ENCODE data around the gene DUSP12.

Gene DUSP12

GRCh38 chr1:161770250-161770649 lies 20.7 kb downstream of the DUSP12 start:
- no peak for DNase-seq (ENCODE audit: low read depth)

- no peak for DNase-seq (ENCODE audit: low read depth)
Measured at GRCh38 chr1:161771161-161771560, 21.6 kb downstream of the DUSP12 start.

GRCh38 chr1:161771973-161772372 lies 22.4 kb downstream of the DUSP12 start:
- DNase-seq (ENCODE audit: low read depth) = no peak

GRCh38 chr1:161772397-161772796 lies 22.8 kb downstream of the DUSP12 start:
- DNase-seq (ENCODE audit: low read depth) = no peak

GRCh38 chr1:161773791-161774190 lies 24.2 kb downstream of the DUSP12 start:
- DNase-seq (ENCODE audit: low read depth) = no peak

- DNase-seq (ENCODE audit: low read depth) = no peak
Measured at GRCh38 chr1:161777261-161777660, 27.7 kb downstream of the DUSP12 start.

GRCh38 chr1:161778522-161778921 lies 28.9 kb downstream of the DUSP12 start:
- no peak for DNase-seq (ENCODE audit: low read depth)

- DNase-seq (ENCODE audit: low read depth) = no peak
Measured at GRCh38 chr1:161779393-161779792, 29.8 kb downstream of the DUSP12 start.

- no peak for DNase-seq (ENCODE audit: low read depth)
Measured at GRCh38 chr1:161781995-161782394, 32.4 kb downstream of the DUSP12 start.

GRCh38 chr1:161782886-161783285 lies 33.3 kb downstream of the DUSP12 start:
- DNase-seq (ENCODE audit: low read depth) = no peak

- no peak for DNase-seq (ENCODE audit: low read depth)
Measured at GRCh38 chr1:161784968-161785367, 35.4 kb downstream of the DUSP12 start.

- no peak for DNase-seq (ENCODE audit: low read depth)
Measured at GRCh38 chr1:161787355-161787754, 37.8 kb downstream of the DUSP12 start.

- DNase-seq (ENCODE audit: low read depth) = no peak
Measured at GRCh38 chr1:161790587-161791317, 41.2 kb downstream of the DUSP12 start.

GRCh38 chr1:161791904-161792655 lies 42.5 kb downstream of the DUSP12 start:
- DNase-seq (ENCODE audit: low read depth) = no peak

- no peak for DNase-seq (ENCODE audit: low read depth)
Measured at GRCh38 chr1:161792740-161793139, 43.2 kb downstream of the DUSP12 start.

GRCh38 chr1:161799792-161800191 lies 50.2 kb downstream of the DUSP12 start:
- no peak for DNase-seq (ENCODE audit: low read depth)

- DNase-seq (ENCODE audit: low read depth) = no peak
Measured at GRCh38 chr1:161801955-161802354, 52.4 kb downstream of the DUSP12 start.

- DNase-seq (ENCODE audit: low read depth) = no peak
Measured at GRCh38 chr1:161803181-161803580, 53.6 kb downstream of the DUSP12 start.

GRCh38 chr1:161805399-161806197 lies 56.0 kb downstream of the DUSP12 start:
- DNase-seq (ENCODE audit: low read depth) = no peak
